Smooth muscle cell (in vitro differentiated cells): ENCODE measurements around the gene TUBA3E. TPM values are rescaled to one million over a fixed set of nuclear protein-coding genes. Genes with fewer than 3 reads are reported as not detected.
"Not testable (repeated sequence)": the region's sequence is repeated elsewhere in the genome, so short reads cannot be mapped to it uniquely, and the experiment has no call there.

Experiments used
- DNase-seq: peaks from one replicate; lab custom pipeline; 2025; ENCODE audit not compliant: unreplicated experiment; lab: John Stamatoyannopoulos, UW
- H2AFZ ChIP-seq: fragments of 200-600 bp; sonication (generic); 2 replicates; pipeline ENCODE4 v1.6.0; 2016; ENCODE audit warnings: antibody characterized with exemption, low read depth, mild to moderate bottlenecking
- H3F3A ChIP-seq: fragments of 200-600 bp; sonication (generic); 2 replicates; pipeline ENCODE4 v1.6.0; 2017; ENCODE audit warnings: antibody characterized with exemption, low read depth
- H3K27ac ChIP-seq: fragments of 200-600 bp; sonication (generic); 2 replicates; pipeline ENCODE4 v1.5.1; 2016; ENCODE audit warnings: low read depth, mild to moderate bottlenecking
- H3K27me3 ChIP-seq: fragments of 200-600 bp; sonication (generic); 2 replicates; pipeline ENCODE4 v1.6.1; 2016; ENCODE audit warnings: low read depth, mild to moderate bottlenecking
- H3K36me3 ChIP-seq: fragments of 200-600 bp; sonication (generic); 2 replicates; pipeline ENCODE4 v1.5.1; 2016; ENCODE audit warnings: low read depth
- H3K4me1 ChIP-seq: fragments of 200-600 bp; sonication (generic); 2 replicates; pipeline ENCODE4 v1.5.1; 2016; ENCODE audit warnings: low read depth
- H3K4me2 ChIP-seq: fragments of 200-600 bp; sonication (generic); 2 replicates; pipeline ENCODE4 v1.6.0; 2016; ENCODE audit warnings: mild to moderate bottlenecking
- H3K4me3 ChIP-seq: fragments of 200-600 bp; sonication (generic); 2 replicates; pipeline ENCODE4 v1.5.1; 2016; ENCODE audit warnings: mild to moderate bottlenecking
- H3K79me2 ChIP-seq: fragments of 200-600 bp; sonication (generic); 2 replicates; pipeline ENCODE4 v1.6.0; 2016; ENCODE audit warnings: low read depth, mild to moderate bottlenecking
- H3K9ac ChIP-seq: fragments of 200-600 bp; sonication (generic); 2 replicates; pipeline ENCODE4 v1.6.0; 2016; ENCODE audit warnings: low read depth
- H3K9me3 ChIP-seq: fragments of 200-600 bp; sonication (generic); replicated peaks from 2 replicates; pipeline ENCODE4 v1.5.1; 2016; ENCODE audit warnings: low read depth
- H4K20me1 ChIP-seq: fragments of 200-600 bp; sonication (generic); 2 replicates; pipeline ENCODE4 v1.6.0; 2016; ENCODE audit warnings: low read depth
- WGBS: methylation state at CpG from one replicate; pipeline ENCODE4 v1.1.7; 2016; ENCODE audit warnings: low lambda C conversion rate; 5-methylcytosine and 5-hydroxymethylcytosine counted together
- polyA plus RNA-seq: library from polyadenylated mRNA; unstranded; fragments of >200 nt; fragmentation: Nextera tagmentation; extraction: Ambion mirVana; gene quantifications from 2 replicates; pipeline ENCODE4 v1.2.1, GENCODE V29; 2016
- total RNA-seq: library from RNA; depleted of rRNA; stranded (reverse); fragments of >200 nt; gene quantifications from 2 replicates; pipeline ENCODE4 v1.2.3, GENCODE V29; 2014
- TF ChIP-seq, protein P1 (sequence below): fragments of 200-600 bp; sonication (generic); IDR thresholded peaks from 2 replicates; pipeline ENCODE4 v1.5.1; 2017; ENCODE audit warnings: borderline replicate concordance, mild to moderate bottlenecking, antibody characterized with exemption; ENCODE audit not compliant: insufficient read depth, poor library complexity, severe bottlenecking

The TUBA3E gene
- total and polyA plus RNA-seq, 2 experiments from 2014 or later: not detected

DNA sequence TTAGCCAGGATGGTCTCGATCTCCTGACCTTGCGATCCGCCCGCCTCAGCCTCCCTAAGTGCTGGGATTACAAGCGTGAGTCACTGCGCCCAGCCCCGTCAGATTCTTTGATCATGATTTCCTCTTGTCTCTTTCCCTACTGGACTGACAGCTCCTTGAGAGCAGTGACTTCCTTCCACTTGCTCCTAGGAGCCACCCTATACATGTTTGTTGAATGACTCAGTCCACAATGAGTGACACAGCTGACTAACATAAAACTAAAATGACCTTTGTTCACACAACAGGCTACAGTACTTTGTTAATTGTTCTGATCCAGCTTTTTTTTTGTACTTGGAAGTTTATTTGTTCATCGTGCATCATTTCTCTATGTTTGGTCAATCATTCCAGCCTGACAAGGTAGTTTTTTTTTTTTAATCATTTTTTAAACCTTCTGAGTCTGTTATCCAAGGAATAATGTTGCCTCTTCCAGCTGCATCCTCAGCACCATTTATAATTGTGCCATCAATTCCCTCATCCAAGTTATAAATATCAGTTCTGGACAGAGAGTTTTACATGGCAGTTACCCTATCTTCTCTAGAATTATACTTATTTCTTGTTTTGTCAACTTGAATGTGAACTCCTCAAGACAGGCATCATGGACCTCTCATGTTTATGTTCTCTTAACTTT is 42.9 kb upstream of the TUBA3E start:
- Histone ChIP-seq H3K9ac (no peak overlapping the region), H3K27me3 (no peaks in the 10 kb centered on the region), H3K36me3 (no peaks in the 10 kb centered on the region), H3F3A (peaks cover 3% of the 10 kb centered on the region), H2AFZ (no peak overlapping the region), H3K27ac (peak overlapping the region; percentile 17), H3K4me2 (no peak overlapping the region), H3K4me1 (no peaks in the 10 kb centered on the region), H3K9me3 (no peaks in the 10 kb centered on the region), H4K20me1 (no peaks in the 10 kb centered on the region), H3K4me3 (no peak overlapping the region), H3K79me2 (no peaks in the 10 kb centered on the region)
- WGBS: 46% methylated on average over 8 of the region's 8 CpGs
- TF ChIP-seq, protein P1, sequence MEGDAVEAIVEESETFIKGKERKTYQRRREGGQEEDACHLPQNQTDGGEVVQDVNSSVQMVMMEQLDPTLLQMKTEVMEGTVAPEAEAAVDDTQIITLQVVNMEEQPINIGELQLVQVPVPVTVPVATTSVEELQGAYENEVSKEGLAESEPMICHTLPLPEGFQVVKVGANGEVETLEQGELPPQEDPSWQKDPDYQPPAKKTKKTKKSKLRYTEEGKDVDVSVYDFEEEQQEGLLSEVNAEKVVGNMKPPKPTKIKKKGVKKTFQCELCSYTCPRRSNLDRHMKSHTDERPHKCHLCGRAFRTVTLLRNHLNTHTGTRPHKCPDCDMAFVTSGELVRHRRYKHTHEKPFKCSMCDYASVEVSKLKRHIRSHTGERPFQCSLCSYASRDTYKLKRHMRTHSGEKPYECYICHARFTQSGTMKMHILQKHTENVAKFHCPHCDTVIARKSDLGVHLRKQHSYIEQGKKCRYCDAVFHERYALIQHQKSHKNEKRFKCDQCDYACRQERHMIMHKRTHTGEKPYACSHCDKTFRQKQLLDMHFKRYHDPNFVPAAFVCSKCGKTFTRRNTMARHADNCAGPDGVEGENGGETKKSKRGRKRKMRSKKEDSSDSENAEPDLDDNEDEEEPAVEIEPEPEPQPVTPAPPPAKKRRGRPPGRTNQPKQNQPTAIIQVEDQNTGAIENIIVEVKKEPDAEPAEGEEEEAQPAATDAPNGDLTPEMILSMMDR: no peak
- no peak for DNase-seq

DNA sequence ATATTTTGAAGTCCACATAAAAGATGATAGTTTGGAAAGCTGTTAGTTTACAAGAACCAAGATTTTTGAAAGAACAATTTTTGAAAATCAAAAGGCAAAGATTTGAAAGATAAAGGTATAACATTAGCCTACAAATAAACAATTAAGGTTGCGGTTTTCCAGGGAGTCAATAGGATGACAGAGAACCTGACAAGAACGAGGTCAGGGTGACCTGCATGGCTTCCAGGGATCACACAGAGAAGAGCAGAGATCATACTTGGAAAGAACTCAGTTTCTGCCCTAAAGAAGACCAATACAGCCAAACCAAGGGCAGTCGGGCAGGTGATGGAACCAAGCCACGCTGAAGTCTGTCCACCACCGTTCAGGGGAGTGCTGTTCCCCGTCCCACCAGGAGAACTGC is 41.3 kb upstream of the TUBA3E start:
- not testable (repeated sequence) for H4K20me1 ChIP-seq, H3K4me3 ChIP-seq, H3K79me2 ChIP-seq, H3K36me3 ChIP-seq, H3K27ac ChIP-seq, H3F3A ChIP-seq, H3K4me1 ChIP-seq, H3K9ac ChIP-seq, H3K4me2 ChIP-seq, H2AFZ ChIP-seq, DNase-seq, H3K27me3 ChIP-seq, H3K9me3 ChIP-seq
- 88% methylated on average over 6 of the region's 6 CpGs for WGBS

DNA sequence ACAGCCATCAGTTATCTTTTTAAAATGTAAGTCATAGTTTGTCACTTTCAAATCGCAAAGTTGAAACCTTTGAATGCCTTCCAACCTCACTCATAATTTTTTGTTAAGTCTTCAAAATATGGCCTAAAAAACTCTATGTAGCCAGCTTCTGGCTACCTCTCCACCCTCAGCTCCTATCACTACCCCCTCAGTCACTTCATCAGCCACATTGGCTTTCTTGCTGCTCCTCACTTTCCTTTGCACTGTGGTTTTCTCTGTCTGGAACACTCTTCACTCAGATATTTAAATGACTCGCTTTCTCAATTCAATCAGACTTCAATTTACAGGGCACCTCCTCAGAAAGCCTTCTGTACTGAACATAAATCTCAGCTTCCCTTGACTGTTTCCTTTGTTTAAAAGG is 34.8 kb upstream of the TUBA3E start:
- not testable (repeated sequence) for H4K20me1 ChIP-seq, H3K27ac ChIP-seq, H3K36me3 ChIP-seq, H3K9ac ChIP-seq, DNase-seq, H3K27me3 ChIP-seq, H3K9me3 ChIP-seq, H3F3A ChIP-seq, H3K79me2 ChIP-seq, H3K4me1 ChIP-seq, H2AFZ ChIP-seq, H3K4me3 ChIP-seq, H3K4me2 ChIP-seq
- 93% methylated on average over 2 of the region's 2 CpGs for WGBS

DNA sequence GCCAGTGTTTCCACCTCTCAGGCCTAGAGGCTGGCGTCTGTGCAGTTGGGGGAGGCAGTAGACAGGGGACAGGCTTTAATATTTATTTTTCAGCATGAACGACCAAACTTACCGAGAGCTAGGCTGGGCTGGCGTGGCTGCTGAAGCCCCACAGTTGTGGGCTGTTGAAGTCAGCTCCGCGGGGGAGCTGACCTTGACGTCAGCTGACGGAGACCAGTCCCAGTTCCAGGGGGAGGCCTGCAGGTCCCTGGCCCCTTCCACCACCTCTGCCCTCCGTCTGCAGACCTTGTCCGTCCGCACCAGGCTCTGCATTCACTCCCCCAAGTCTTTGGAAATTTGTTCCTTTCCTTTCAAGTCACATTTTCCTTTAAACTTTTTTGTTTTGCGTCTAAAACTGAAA is 33.4 kb upstream of the TUBA3E start:
- Histone ChIP-seq H3K4me1 (no peaks in the 10 kb centered on the region), H3K9ac (no peak overlapping the region), H3F3A (no peaks in the 10 kb centered on the region), H3K27ac (no peak overlapping the region), H3K36me3 (no peaks in the 10 kb centered on the region), H3K79me2 (no peaks in the 10 kb centered on the region), H4K20me1 (no peaks in the 10 kb centered on the region), H3K9me3 (no peaks in the 10 kb centered on the region), H3K4me3 (no peak overlapping the region), H2AFZ (no peak overlapping the region), H3K4me2 (no peak overlapping the region), H3K27me3 (no peaks in the 10 kb centered on the region)
- DNase-seq: no peak
- TF ChIP-seq, protein P1: no peak
- 72% methylated on average over 11 of the region's 12 CpGs for WGBS

DNA sequence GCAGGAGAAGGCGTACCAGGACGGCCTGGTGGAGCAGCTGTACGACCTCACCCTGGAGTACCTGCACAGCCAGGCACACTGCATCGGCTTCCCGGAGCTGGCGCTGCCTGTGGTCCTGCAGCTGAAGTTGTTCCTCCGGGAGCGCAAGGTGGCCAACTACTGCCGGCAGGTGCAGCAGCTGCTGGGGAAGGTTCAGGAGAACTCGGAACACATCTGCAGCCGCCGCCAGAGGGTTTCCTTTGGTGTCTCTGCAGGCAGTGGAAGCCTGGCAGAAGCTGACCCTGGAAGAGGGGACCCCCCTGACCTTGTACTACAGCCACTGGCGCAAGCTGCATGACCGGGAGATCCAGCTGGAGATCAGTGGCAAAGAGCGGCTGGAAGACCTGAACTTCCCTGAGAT is 32.7 kb upstream of the TUBA3E start:
- H3K79me2 ChIP-seq, H3K4me3 ChIP-seq: not testable (repeated sequence)
- 93% methylated on average over 15 of the region's 15 CpGs for WGBS

DNA sequence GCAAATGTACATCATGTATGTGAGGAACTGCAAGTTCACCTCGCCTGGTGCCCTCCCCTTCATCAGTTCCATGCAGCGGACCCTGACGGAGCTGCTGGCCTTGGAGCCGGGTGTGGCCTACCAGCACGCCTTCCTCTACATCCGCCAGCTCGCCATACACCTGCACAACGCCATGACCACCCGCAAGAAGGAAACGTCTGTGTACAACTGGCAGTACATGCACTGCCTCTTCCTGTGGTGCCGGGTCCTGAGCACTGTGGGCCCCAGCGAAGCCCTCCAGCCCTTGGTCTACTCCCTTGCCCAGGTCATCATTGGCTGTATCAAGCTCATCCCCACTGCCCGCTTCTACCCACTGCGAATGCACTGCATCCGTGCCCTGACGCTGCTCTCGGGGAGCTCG is 32.1 kb upstream of the TUBA3E start:
- WGBS: 92% methylated on average over 18 of the region's 18 CpGs

More for the DNA sequence above, 32.7 kb upstream of the TUBA3E start:
- H3K4me1 ChIP-seq, H3F3A ChIP-seq, H3K27ac ChIP-seq, H3K27me3 ChIP-seq, H3K36me3 ChIP-seq, H4K20me1 ChIP-seq, H3K4me2 ChIP-seq, H3K9me3 ChIP-seq, DNase-seq, H3K9ac ChIP-seq, H2AFZ ChIP-seq: not testable (repeated sequence)

DNA sequence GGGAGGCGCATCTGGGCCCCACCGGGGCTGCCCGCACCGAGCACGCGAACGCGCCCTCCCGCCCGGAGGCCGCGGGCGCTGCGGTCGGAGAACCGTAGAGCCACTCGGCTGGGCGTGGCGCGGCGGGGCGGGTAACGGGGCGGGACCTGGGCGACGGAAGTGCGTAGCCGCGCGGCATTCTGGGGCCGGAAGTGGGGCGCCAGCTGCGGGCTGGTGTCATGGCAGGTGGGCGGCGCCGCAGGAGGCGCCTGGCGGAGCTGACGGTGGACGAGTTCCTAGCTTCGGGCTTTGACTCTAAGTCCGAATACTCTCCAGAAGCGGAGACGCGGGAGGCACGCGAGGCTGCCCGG is 30.9 kb upstream of the TUBA3E start:
- not testable (repeated sequence) for H3K36me3 ChIP-seq, H3K27me3 ChIP-seq, H3K27ac ChIP-seq, DNase-seq, H4K20me1 ChIP-seq, H3F3A ChIP-seq, H3K9ac ChIP-seq, H3K9me3 ChIP-seq, H3K4me3 ChIP-seq, H3K4me2 ChIP-seq, H3K79me2 ChIP-seq, H3K4me1 ChIP-seq, H2AFZ ChIP-seq
- 86% methylated on average over 15 of the region's 48 CpGs for WGBS

More for the DNA sequence above, 32.1 kb upstream of the TUBA3E start:
- not testable (repeated sequence) for H3K4me1 ChIP-seq, H2AFZ ChIP-seq, H3K4me3 ChIP-seq, H3K27ac ChIP-seq, H3K79me2 ChIP-seq, H3F3A ChIP-seq, H3K36me3 ChIP-seq, DNase-seq, H3K9me3 ChIP-seq, H4K20me1 ChIP-seq, H3K27me3 ChIP-seq, H3K4me2 ChIP-seq, H3K9ac ChIP-seq
